ENCODE data around the gene TACC2.

TACC2 gene

DNA sequence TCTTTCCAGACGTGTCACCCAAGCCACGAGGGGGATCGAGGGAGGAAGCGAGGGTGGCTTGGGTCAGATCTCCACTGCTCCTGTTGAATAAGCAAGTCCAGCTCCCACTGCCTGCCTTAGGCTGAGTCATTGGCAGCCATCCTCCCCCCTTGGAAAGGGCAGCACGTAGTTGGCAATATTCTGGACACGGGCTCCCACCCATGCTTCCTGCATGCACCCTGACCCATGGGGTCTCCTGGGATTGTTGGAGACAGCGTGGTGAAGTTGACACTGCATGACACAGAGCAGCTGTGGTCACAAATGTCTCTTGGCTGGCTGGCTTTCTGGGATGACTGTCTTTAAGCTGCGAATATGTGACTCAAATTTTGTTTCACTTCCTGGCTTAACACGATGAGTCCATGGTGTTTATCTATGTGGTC lies 293.3 kb downstream of the TACC2 start:
- DNase-seq, result no peak

DNA sequence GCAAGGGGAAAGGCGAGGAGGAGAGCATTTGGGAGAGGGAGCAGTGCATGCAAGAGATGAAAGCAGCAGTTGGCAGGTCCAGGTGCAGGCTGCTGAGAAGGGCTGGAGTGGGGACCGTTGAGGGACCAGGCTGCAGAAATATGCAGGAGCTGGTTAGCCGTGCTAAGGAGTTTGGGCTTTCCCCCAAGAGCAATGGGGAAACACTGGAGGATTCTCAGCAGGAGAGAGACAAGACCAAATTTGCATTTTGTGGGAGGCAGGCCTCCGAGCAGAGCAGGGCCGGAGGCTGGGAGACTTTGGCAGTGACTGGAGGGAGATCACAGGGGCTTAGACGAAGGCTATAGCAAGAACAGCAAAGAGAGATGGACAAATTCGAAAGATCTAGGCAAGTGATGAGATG lies 293.9 kb downstream of the TACC2 start:
- no peak for DNase-seq

DNA sequence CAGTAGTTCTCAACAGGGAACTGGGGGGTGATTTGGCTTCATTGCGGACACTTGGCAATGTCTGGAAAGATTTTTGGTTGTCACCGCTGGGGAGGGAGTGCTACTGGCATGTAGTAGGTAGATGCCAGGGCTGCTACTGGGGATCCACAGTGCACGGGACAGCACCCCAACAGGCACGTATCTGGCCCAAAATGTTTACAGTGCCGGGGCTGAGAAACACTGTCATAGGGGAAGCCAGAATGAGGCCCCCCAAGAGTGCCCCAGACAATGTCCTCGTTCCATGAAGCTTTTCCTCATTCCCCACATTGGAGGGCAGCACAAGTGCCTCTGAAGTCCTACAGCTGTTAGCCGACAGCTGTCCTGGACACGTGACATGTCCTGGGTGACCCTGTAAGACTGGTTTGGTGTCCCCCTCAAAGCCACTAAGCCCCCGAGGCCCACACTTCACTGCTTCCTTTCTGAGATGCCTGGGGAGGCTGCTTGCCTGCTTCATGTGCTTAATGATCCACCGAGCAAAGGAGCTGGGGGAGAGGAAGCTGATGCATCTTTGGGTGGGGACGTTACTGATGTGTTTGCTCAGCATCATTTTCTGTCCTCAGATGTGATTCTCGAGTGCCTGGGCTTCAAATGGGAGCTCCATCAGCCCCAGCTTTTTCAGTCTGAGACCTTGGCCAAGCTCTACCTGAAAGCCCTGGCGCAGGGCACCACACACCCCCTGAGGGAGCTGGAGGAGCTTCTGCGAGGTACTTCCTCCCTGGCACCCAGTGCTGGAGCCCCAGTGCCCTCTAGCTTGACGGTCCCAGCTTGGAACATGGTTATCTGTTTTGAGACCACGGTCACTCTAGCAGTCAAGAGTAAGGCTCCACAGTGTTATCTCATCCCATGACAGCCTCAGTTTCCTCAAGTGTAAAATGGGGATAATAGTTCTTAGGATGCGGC lies 296.8 kb downstream of the TACC2 start:
- DNase-seq, result no peak

DNA sequence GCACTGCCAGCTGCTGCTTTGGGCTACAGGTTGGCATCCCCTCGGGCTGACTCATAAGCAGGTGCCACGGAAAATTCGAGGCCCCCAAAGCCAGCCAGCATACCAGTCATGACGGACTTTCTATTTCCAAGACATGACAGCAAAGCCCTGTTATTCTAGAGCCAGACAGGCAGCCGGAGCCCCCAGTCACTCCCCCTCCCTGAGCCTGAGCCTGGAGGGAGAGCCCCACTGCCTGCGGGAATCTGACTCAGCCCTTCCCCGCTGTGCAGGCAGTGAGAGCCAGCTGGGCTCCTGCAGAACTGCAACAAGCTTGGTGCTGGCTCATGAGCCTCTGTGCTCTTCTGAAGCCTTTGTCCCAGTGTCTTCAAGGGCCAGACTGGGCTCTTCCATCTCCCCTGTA lies 297.9 kb downstream of the TACC2 start:
- no peak for DNase-seq

DNA sequence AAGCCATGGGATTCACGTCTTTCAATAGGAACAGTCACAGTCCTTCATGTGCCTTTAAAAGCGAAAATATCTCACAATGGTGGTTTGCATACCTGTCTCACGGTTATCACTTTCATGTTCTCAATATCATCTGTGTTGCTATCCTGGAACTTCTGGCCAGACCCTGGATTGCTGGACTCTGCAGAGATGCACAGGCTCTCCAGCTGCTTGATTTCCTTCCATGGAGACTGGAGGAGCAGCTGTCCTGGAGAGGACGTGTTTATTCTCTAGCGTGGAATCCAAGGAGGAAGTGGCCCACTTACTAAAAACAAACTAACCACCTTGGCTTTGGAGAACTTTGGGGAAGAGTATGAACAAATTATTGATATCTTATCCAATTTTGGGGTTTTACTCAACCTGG lies 298.6 kb downstream of the TACC2 start:
- DNase-seq, result no peak

DNA sequence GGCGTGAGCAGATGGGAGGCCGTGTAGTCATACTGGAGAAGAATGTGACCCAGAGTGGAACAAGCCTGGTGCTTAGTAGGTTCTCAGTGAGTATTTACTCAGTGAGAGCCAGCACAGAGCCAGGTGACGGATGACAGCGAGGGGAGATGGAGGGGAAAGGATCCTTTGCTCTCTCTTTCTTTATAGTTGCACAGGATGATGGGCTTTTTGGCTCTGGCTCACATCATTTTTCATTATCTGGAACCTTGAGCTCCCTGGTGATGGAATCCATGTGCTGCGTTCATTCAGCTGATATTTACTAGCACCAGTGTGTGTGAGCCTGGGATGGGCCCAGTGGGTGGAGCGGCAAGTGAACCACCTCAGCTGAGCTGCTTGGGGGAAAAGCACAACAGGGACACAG lies 299.3 kb downstream of the TACC2 start:
- no peak for DNase-seq

DNA sequence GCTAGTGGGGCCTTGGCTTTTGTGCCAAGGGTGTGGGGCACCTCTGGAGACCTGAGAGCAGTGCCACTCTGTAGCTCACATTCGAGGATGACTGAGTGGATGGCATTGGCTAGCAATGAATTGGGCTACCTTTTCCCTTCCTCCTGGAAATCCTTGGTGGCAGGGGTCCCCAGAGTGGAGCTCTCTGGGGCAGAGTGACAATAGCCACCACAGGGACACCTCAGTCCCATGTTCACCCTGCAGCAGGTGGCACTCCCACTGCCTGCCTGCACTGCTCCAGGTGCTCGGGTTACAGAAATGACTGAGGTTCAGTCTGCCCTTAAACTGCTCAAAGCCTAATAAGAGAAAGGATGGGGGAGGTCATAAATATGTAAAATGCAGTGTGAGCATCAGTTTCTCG lies 300.0 kb downstream of the TACC2 start:
- no peak for DNase-seq

DNA sequence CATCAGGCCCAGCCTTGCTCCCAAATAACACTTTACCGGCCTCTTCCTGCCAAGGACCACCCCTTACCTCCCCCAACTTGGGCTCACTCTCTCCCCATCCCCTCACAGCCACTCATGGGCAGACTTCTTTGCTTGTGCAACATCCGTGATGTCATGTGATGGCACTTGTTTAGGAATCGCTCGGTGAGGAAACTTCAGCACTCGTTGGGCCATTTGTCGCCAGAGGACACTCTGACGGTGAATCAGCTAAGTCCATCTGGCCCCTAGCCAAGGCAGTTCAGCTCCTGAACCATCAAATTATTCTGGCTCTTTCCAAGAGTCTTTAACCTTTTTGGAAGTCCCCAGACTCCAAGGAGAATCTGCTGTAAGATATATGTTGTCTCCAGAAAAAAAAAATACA lies 301.4 kb downstream of the TACC2 start:
- DNase-seq, result no peak

DNA sequence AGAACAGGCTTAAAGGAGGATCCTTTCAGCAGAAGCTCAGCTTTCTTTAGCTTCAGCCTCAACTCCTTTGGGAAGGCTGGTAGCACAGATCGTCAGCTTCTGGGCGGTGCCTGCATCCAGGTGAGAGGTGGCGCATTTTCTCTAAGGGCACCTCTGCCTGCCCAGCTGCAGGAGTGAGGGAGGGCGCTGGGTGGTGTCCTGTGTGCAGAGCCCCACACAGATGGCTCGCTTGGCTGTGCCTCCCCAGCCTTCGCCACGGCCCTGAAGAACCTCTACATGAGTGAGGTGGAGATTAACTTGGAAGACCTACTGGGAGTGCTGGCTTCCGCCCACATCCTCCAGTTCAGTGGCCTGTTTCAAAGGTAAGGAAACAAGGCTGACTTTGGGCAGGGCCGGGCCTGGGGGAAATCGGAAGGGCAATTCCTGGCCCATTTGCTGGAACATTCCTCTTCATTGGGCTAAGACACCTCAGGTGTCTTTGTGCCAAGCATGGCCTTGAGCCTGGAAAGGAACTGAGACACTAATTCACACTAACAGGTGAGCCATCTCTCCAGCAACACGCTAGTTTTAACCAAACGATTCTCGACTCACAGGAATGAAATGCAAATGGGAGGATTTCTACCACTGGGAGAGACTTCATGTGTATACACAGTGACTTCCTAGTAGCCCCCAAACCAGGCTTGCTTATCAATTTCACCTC lies 302.0 kb downstream of the TACC2 start:
- DNase-seq, result no peak

DNA sequence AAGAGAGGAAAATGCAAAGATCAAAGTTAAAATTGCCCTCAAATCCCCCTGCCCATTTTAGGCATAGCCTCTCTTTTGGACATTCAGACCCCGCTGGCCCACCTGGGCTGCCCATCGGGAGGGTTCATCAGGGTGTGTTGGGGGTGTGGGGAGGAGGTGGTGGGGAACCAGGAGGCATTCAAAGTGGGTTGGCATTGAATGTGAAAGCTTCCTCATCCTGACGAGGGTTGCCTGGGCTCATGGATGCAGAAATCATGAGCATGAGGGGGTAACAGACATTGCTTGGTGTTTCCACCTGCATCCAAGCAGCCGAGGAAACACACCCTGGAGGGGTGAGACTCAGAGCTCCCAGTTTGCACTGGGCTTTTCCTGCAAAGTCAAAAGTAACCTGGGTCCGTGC lies 302.8 kb downstream of the TACC2 start:
- no peak for DNase-seq

DNA sequence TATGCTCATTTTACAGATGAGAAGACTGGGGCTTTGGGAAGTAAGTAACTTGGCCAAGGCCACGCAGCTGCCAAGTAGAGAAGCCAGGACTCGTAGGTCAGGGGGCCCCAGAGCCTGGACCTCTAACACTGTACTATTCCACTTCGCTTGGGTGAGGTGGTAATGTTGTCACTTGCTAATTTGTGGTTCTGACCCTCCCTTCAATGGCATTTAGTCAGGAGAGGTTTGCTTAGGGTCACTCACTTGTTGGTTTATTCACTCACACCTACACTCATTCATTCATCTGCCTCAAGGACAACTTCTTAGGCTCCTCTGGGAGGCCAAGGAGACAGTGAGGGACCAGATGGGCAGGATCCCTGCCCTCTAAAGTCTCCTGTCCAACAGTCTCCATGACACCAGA lies 303.4 kb downstream of the TACC2 start:
- no peak for DNase-seq

DNA sequence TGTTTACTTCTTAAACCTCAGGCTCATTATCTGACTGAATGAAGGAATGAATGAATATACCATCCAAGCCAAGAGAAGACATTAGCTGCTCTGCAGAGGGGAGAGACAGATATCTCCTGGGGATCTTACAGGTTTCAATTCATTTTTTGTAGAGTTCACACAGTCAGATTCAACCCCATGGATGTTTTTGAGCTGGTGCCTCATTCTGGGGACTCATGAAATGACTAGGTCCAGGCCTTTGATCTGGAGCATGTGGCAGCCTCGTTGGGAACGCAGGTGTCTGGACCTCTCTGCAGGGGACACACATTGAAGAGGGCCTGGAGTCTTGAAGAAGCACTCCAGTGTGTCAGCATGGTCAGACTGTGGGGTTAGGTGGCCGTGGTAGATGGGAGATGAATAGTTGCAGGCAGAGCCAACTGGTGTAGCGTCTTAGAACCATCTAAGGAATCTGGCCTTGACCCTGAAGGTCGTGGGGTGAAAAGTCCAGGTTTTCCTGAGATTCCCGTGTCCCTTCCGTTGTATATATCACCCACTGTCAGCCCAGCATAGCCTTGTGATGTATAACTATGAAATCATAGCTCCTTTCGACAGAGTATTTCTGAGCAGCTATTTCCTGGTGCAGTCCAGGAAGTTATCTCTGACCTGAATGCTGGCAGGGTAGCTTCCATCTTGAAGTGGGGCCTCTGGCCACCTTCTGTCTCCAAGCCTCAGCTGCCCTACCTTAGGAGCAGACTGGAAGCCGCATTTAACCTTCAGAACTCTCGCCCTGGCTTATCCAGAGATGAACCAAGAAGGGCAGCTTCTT lies 304.4 kb downstream of the TACC2 start:
- peak in 1 of 5 experiments; percentile 57 for DNase-seq

DNA sequence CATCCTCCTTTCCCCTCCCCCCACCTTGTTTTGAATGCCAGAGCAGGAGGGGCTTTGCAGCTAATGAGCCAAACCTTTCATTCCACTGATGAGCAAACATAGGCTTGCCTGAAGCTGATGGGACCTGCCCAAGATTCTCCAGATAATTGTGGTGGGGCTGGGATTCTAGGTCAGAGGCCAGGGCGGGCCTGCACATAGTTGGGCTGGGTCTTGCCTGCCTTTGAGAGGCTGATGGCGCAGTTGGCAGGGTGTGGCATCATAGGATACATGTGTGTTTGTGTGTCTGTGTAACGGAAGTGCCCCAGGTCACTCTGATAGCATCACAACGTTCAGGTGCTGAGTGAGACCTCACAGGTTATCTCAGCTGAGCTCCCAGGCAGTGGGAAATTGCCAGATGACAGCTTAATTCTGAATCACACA lies 305.0 kb downstream of the TACC2 start:
- peak in 1 of 5 experiments; percentile 46 for DNase-seq

DNA sequence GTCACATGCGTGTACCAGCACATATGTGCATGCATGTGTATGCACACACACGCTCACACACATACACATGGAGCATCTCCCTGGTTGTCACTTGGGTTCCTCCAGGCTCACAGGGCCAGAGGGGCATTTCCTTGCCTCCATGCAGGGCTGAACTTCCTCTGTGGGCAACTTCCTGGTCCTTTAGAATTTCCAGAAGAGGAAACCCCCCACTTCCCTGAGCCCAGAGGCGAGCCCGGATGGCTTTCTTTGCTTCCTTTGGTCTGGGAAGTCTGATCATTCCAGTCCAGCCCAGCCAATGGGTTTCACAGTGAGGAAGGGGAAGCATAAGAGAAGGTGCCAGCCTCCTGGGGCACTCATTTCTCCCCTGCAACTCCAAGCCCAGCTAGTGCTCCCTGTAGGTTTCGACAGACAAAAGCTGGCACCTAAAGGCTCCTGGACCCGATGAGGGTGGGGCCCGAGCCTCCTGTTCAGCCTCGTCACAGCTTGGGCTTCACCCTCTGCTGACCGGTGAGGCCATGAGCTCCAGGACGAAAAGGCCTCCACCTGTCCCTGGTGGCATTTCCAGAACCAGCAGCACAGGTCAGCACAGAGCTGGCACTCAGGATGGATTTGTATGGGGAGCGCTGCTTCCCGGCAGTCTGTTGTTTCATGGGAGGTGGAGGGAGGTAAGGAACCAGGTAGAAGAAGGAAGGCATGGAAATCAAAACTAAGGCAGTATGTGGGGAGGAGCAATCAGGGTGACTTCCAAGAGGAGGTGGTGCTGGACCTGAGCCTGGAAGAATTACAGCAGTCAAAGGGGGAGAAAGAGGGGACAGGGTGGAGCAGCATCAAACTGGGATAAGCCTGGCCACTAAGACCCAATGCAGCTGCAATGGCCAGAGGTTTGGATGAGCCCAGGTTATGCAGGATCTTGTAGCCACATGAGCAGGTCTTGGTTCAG lies 305.8 kb downstream of the TACC2 start:
- no peak for DNase-seq

DNA sequence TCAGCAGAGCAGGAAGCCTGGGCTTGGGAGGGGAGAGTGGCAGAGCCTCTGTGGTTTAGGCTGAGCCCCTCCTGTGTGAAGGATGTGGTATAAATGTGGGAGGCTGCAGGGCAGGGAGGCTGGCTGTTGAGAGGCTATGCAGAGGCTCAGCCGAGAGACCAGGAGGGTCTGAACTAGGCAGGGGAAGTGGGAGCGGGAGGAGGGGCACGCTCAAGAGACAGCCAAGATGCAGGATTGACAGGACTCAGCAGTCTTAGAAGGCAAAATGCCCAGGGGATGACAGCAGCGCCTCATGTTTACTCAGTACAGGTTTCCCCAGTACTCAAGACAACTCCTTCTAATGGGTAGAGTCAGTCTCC lies 306.5 kb downstream of the TACC2 start:
- DNase-seq, result peak in 1 of 5 experiments; percentile 56

DNA sequence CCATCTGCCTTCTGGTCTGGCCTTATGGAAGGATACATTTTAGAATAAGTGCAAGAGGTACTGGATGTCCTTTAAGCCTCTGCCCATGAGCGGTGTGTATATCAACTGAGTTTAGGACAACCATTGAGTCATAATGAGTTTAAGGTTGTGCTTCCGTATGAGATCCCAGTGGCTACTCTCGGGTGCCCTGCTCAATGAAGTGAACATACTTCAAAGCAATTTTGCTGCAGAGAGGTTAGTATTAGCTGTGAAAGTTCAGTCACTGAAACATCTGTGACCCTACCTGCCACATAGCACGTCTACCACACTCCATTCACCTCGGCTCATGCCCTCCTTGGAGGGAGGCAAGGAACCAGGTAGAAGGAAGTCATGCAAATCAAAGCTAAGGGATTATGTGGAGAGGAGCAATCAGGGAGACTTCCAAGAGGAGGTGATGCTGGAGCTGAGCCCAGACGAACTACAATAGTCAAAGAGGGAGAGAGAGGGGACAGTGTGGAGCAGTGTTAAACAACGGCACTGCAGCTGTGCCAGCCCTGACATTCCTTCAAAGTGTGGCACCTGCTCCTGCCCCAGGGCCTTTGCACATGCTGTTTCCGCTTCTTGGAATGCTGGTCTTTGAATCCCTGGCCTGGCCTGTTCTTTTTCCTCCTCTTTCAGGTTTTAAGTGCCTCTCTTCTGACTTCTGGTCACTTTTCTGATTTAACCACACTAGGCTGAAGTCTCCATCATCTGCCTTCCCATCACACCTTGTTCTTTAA lies 307.6 kb downstream of the TACC2 start:
- DNase-seq, result no peak

DNA sequence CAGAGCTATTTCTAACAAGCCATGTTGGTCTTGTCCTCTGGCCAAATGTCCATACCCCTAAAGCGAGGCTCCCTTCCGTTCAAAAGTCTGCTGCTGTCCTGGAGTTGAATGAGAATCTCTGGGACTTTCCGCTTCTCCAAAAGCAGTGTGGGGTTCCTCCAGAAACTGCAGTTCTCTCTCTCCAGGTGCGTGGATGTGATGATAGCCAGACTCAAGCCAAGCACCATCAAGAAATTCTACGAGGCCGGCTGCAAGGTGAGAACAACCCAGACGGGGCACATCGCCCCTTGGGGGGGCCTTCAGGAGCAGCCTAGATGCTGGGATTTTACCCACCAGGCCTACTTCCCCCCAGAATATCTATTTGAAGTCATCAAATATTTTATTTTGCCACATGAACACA lies 308.6 kb downstream of the TACC2 start:
- no peak for DNase-seq

DNA sequence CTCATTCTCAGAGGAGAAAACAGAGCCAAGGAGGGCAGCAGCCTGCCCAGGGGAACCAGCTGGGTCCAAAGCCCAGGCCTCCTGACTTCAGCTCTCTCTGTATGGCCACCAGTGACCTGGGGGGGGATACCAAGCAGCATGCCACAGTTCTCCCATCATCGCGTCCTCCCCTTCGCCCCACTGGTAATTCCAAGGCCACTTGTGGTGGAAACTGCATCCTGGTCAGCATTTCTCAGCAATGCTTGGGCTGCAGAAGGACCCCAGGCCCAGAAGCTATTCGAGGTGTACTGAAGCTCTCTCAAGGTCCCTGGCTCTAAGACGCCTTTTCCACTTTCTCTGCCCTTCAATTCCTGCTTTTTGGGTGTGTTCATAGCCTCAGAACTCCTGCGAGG lies 309.2 kb downstream of the TACC2 start:
- DNase-seq, result no peak

DNA sequence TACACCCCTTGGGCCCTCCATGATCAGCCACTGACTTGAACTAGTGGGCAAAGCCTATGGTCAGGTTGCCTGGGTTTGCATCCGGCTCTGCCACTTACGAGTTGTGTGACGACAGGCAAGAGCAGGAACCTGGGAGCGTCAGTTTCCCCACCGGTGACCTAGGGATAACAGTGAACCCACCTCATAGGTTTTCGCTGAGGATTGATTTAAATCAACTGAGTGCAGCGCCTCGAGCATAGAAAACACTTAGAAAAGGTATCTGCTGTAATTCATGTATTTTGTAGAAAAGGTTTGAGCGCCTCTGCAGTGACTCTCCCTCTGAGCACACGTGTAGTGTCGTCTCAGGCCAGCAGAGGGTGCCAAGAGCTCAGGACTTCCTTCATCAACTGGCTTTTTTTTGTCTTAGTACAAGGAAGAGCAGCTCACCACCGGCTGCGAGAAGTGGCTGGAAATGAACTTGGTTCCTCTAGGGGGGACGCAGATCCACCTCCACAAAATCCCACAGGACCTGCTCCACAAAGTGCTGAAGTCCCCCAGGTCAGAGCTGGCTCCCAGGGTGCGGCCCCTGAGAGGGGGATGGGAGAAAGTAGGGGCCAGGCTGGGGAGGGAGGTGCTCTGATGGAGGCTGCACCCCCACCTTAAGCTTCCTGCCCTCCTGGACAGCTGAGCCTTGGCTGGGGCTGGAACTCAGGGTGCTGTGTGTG lies 309.8 kb downstream of the TACC2 start:
- peak; percentile 23 to 66 (median 42) for DNase-seq

DNA sequence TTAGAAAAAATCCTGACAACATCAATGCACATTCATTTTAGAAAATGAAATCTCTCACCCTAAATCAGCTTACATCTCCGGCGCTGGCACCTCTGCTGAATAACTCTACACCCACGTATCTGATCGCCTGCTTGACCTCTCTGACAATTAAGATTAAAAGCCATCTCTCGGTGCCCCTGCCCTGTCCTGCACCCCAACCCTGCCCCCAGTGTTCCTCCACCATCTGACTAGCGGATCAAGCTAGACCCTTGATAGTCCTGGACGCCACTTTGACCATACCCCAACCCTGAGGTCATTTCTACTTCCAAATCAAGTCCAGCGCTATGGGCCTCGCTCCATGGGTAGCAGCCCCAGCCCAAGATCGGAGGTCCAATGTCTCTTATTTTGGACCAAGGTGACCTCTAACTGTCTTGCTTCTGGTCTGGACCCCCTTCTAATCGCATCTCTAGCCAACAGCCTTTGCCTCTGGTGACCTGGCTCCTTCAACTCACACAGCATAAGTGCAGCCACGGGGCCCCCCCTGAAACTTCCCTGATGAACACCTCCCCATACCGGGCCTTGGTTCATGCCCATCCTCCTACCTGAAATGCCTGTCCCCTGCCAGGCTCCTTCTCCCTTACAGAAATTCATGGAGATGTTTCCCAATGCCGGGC lies 310.6 kb downstream of the TACC2 start:
- DNase-seq, result no peak

Data from T-helper 2 cell (primary cell).